Thyroid gland (tissue), 4 donors: Measurements from ENCODE around the gene MAP3K9.

Experiments used
- POLR2A ChIP-seq, 2 donors: fragments of 450-650 bp; IDR thresholded peaks; one replicate each; pipeline ENCODE4 v1.6.1; 2017; ENCODE audit warnings: antibody characterized with exemption in 2 of 2, mild to moderate bottlenecking in 2 of 2, moderate library complexity in 1 of 2
- TF ChIP-seq, protein P1 (sequence below), 6 experiments: fragments of 200-600 bp in 3 of 6; fragments of 450-650 bp in 3 of 6; sonication (generic) in 3 of 6; IDR thresholded peaks; one replicate each; pipeline ENCODE4 v1.5.1; 2016 to 2019; ENCODE audit warnings: antibody characterized with exemption in 6 of 6, mild to moderate bottlenecking in 2 of 6, inconsistent platforms in 1 of 6, moderate library complexity in 1 of 6

DNA sequence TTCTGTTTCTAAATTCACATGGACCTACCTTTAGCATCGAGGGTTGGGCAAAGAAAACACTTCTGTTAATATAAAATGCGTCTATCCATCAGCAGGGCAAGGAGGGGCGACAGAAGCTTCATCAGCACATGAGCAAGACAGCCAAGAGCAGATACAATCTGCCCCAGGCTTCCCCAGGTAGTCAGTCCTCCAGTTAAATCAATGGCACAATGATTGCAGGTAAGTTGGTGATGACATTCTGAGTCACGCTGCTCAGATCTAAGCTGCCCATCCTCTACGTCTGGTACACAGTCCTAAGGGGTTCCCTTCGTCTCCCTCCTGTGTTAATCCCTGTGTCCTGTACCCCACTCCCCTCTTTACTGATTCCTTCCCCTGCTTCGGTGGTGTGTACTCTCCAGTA is 38.8 kb downstream of the MAP3K9 start:
- TF ChIP-seq, protein P1, sequence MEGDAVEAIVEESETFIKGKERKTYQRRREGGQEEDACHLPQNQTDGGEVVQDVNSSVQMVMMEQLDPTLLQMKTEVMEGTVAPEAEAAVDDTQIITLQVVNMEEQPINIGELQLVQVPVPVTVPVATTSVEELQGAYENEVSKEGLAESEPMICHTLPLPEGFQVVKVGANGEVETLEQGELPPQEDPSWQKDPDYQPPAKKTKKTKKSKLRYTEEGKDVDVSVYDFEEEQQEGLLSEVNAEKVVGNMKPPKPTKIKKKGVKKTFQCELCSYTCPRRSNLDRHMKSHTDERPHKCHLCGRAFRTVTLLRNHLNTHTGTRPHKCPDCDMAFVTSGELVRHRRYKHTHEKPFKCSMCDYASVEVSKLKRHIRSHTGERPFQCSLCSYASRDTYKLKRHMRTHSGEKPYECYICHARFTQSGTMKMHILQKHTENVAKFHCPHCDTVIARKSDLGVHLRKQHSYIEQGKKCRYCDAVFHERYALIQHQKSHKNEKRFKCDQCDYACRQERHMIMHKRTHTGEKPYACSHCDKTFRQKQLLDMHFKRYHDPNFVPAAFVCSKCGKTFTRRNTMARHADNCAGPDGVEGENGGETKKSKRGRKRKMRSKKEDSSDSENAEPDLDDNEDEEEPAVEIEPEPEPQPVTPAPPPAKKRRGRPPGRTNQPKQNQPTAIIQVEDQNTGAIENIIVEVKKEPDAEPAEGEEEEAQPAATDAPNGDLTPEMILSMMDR (IDR thresholded peaks at IDR 0.05) = no peak
- TF ChIP-seq POLR2A (IDR thresholded peaks at IDR 0.05) = no peak
